ENCODE results near the gene NAGK.

The NAGK gene

DNA sequence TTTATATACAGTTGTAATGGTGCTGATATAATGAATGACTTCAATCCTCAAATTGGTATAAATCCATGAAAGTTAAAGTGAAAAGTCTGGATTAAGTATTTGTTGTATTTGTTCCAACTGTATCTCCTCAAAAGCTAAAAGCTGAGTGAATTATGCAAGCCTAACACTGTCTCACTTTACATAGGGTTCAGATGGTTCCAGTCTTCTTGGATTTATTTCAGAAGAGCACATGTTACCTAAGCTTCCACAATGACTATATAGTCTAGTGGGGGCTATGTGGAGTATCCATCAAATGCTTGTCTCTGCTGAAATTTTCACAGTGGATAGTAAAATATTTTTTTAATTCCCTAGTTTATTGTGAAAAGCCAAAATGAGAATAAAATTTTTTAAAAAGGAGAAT is 48.6 kb downstream of the NAGK start:
- DNase-seq, result no peak

GRCh38 chr2:71120195-71120594 is 51.7 kb downstream of the NAGK start:
- no peak for DNase-seq

DNA sequence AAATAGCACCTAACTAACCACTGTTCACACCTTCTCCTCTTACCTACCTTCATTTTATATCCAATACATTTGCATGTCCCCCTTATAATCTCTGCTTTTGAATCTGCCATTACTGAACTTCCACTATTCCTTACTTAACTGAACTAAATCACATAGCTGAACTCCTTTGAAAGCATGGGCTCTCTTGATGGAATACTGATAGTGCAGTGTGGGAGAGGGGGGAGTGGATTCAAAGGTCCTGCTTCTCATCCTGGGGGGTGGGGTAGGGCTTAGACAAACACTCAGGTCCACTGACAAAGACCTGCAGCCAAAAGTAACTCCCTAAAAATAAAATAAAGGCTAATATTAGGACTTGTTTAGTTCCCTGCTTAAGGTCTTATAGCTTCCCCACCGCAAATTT is 53.0 kb downstream of the NAGK start:
- DNase-seq, result no peak

DNA sequence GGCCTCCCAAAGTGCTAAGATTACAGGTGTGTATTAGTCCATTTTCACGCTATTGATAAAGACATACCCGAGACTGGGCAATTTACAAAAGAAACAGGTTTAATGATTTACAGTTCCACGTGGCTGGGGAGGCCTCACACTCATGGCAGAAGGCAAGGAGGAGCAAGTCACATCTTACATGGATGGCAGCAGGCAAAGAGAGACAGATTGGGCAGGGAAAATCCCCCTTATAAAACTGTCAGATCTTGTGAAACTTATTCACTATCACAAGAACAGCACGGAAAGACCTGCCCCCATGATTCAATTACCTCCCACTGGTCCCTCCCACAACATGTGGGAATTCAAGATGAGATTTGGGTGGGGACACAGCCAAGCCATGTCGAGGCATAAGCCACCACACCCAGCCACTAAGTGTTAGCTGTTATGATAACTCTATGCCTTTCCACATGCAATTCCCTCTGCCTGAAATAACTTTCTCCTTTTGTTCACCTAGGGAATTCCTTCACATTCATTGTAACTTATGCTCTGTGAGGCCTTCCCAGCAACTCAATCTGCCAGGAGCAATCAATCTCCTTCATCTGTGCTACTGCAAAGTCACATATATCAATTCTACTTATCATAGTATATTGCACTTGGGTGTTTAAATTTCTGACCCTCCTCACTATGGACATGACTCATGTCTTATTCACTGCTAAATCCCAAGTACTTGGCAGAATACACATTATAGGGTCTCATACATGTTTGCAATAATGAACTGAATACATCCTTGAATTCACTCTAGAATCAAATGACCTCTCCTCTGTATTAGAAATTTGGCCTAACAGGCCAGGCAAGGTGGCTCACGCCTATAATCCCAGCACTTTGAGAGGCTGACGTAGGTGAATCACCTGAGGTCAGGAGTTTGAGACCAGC is 54.2 kb downstream of the NAGK start:
- no peak for DNase-seq

DNA sequence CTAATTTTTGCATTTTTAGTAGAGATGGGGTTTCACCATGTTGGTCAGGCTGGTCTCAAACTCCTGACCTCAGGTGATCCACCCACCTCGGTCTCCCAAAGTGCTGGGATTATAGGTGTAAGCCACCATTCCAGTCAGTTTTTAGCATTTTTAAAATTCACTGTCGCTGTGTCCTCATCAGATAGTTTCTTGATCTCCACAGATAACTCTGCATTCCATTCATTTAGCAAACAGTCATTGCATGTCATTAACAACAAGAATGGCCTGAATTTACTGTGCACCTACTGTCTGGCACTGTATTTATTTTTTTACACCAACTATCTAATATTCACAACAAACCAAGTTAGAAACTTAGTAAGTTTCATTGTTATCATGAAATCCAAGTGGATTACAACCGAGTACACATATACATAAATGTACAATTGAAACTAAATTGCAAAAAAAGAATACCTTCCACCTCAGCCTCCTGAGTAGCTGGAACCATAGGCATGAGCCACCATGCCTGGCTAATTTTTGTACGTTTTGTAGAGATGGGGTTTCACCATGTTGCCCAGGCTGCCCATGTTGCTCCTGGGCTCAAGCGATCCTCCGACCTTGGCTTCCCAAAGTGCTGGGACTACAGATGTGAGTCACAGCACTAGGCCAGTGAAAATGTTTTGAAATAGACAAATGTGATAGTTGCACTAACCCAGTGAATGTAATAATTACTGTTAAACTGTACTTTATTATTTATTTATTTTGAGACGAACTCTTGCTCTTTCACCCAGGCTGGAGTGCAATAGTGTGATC is 57.3 kb downstream of the NAGK start:
- no peak for DNase-seq

DNA sequence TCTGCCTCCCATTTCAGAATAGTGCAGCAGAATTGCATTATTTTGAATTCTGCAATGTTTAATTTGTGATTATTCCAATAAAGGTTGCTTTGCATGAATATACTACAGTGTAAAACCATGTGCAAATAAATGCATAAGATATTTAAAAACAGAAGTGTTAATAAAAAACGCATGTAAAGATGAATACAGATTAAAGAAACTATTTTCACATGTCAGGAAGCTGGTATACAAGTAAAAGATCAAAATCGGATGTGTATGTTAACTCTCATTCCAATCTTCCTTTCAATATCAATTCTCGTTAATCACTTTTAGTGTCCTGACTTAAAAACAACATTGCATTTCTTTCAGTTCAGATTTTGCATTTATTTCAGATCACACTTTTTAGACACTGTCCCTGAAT is 58.5 kb downstream of the NAGK start:
- DNase-seq, result no peak
